HG03354 (cell line): ENCODE measurements around the gene TBX19.
A peak's percentile ranks its signal among the peaks of the same experiment; 100 is the strongest.

Experiments used
- ATAC-seq: cut with Tn5 transposase; IDR thresholded peaks from one replicate; pipeline ENCODE4 v1.9.1; 2021; ENCODE audit warnings: mild to moderate bottlenecking; ENCODE audit not compliant: unreplicated experiment, poor library complexity, severe bottlenecking

Gene TBX19

GRCh38 chr1:168312718-168313604 lies 32.3 kb downstream of the TBX19 start:
- ATAC-seq = no peak

- no peak for ATAC-seq
Measured at GRCh38 chr1:168316142-168316541, 35.5 kb downstream of the TBX19 start.

- ATAC-seq = no peak
Measured at GRCh38 chr1:168317309-168317708, 36.6 kb downstream of the TBX19 start.

GRCh38 chr1:168319691-168320090 lies 39.0 kb downstream of the TBX19 start:
- no peak for ATAC-seq

GRCh38 chr1:168320149-168320548 lies 39.5 kb downstream of the TBX19 start:
- no peak for ATAC-seq

- no peak for ATAC-seq
Measured at GRCh38 chr1:168320800-168321450, 40.2 kb downstream of the TBX19 start.

GRCh38 chr1:168321945-168322344 lies 41.3 kb downstream of the TBX19 start:
- ATAC-seq = no peak

- no peak for ATAC-seq
Measured at GRCh38 chr1:168324745-168325425, 44.2 kb downstream of the TBX19 start.

GRCh38 chr1:168328731-168329364 lies 48.2 kb downstream of the TBX19 start:
- ATAC-seq = no peak

GRCh38 chr1:168330285-168330684 lies 49.6 kb downstream of the TBX19 start:
- no peak for ATAC-seq

GRCh38 chr1:168331569-168331968 lies 50.9 kb downstream of the TBX19 start:
- no peak for ATAC-seq

- ATAC-seq = no peak
Measured at GRCh38 chr1:168333562-168334276, 53.0 kb downstream of the TBX19 start.

- no peak for ATAC-seq
Measured at GRCh38 chr1:168335500-168335899, 54.8 kb downstream of the TBX19 start.

GRCh38 chr1:168338589-168339503 lies 58.2 kb downstream of the TBX19 start:
- ATAC-seq = no peak

- no peak for ATAC-seq
Measured at GRCh38 chr1:168340781-168341482, 60.3 kb downstream of the TBX19 start.

- ATAC-seq = no peak
Measured at GRCh38 chr1:168341483-168341975, 60.9 kb downstream of the TBX19 start.

GRCh38 chr1:168342572-168343280 lies 62.0 kb downstream of the TBX19 start:
- ATAC-seq = peak; percentile 96
